Kidney (tissue), 14 donors: Measurements from ENCODE around the gene ATF7IP2. TPM values are rescaled to one million over a fixed set of nuclear protein-coding genes. Genes with fewer than 3 reads are reported as not detected.
"Not testable (repeated sequence)": the region's sequence is repeated elsewhere in the genome, so short reads cannot be mapped to it uniquely, and the experiment has no call there.

Source experiments
- DNase-seq, 5 donors: peaks; one replicate each; pipeline ENCODE4 v3.0.0-alpha.2; 2013 to 2020
- FAIRE-seq: peaks from 2 replicates; lab custom pipeline; 2012; peaks lifted over from hg19 to GRCh38; lab: Jason Lieb, UNC
- H3K27ac ChIP-seq, 2 donors: one replicate each; pipeline ENCODE4 v1.7.0; 2013; ENCODE audit warnings: low read depth in 2 of 2, low read length in 2 of 2, inconsistent platforms in 1 of 2
- H3K27me3 ChIP-seq: one replicate; pipeline ENCODE4 v1.7.1; 2013; ENCODE audit warnings: low read length, inconsistent platforms; ENCODE audit not compliant: control insufficient read depth, insufficient read depth
- H3K36me3 ChIP-seq, 3 donors: one replicate each; pipeline versions ENCODE4 v1.7.0 to v1.7.1; 2013; ENCODE audit warnings: low read length in 3 of 3, control low read depth in 1 of 3, inconsistent platforms in 1 of 3; ENCODE audit not compliant: insufficient read depth in 3 of 3, control insufficient read depth in 2 of 3
- H3K4me1 ChIP-seq, 3 donors: one replicate each; pipeline versions ENCODE4 v1.7.0 to v1.7.1; 2013; ENCODE audit warnings: low read length in 3 of 3, inconsistent platforms in 1 of 3, low read depth in 1 of 3; ENCODE audit not compliant: control insufficient read depth in 2 of 3, insufficient read depth in 2 of 3
- H3K4me3 ChIP-seq, 3 donors: one replicate each; pipeline versions ENCODE4 v1.7.0 to v1.8.1; 2013; ENCODE audit warnings: low read length in 3 of 3, control low read depth in 1 of 3, inconsistent platforms in 1 of 3
- H3K9ac ChIP-seq, 3 donors: one replicate each; pipeline versions ENCODE4 v1.7.0 to v1.7.1; 2013; ENCODE audit warnings: low read length in 3 of 3, control low read depth in 1 of 3, inconsistent platforms in 1 of 3
- H3K9me3 ChIP-seq, 3 donors: one replicate each; pipeline versions ENCODE4 v1.7.0 to v1.7.1; 2013; ENCODE audit warnings: low read length in 3 of 3, control low read depth in 1 of 3, inconsistent platforms in 1 of 3; ENCODE audit not compliant: control insufficient read depth in 2 of 3, insufficient read depth in 1 of 3
- intact Hi-C: fragments of 100-400 bp; cut with DNase I; formaldehyde crosslinking; loops from one replicate; pipeline ENCODE4 v1.11.1; 2022
- polyA plus RNA-seq: library from polyadenylated mRNA; stranded (reverse); fragments of 350-450 nt; fragmentation: Illumina TruSeq; extraction: RNeasy Lipid Tissue Mini Kit (QIAGEN cat#74804); gene quantifications from one replicate; pipeline ENCODE4 v1.2.3, GENCODE V29; 2014; ENCODE audit warnings: low read depth, low replicate concordance; ENCODE audit not compliant: insufficient read depth
- total RNA-seq: library from RNA; stranded (reverse); fragmentation: NEBNext Ultra II Directional; extraction: Animal tissue kit (Norgen Biotek cat#: 25700); gene quantifications from one replicate; pipeline ENCODE4 v1.2.1, GENCODE V29; 2021
- TF ChIP-seq, protein P1 (sequence below): IDR thresholded peaks from 3 replicates; pipeline ENCODE4 v1.5.1; 2012; ENCODE audit warnings: mild to moderate bottlenecking, moderate library complexity, borderline replicate concordance; ENCODE audit not compliant: insufficient read depth; ENCODE audit errors: extremely low read depth
- donor health status: control.
- donor health status: control.
- donor health status: control.
- donor health status: control.
- donor health status: control.
- donor health status: DM: yes; HTN: yes; CAD: no.
- donor health status: Normal renal cell carcinoma (clear cell type).

Gene ATF7IP2
- total and polyA plus RNA-seq, 2 donors from 2014 or later, result 17.1 to 20.2 TPM

DNA sequence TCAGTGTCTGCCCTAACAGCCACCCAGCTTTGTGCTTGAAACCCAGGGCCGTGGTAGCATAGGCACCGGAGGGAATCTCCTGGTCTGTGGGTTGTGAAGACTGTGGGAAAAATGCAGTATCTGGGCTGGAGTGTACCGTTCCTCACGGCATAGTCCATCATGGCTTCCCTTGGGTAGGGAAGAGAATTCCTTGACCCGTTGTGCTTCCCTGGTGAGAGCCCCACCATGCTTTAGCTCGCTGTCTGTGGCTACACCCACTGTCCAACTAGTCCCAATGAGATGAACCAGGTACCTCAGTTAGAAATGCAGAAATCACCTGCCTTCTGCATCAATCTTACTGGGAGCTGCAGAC is 67.3 kb downstream of the ATF7IP2 start:
- no peaks in the 10 kb centered on the region for H3K27me3 ChIP-seq
- intact Hi-C loops, result no loop called here
- TF ChIP-seq, protein P1, sequence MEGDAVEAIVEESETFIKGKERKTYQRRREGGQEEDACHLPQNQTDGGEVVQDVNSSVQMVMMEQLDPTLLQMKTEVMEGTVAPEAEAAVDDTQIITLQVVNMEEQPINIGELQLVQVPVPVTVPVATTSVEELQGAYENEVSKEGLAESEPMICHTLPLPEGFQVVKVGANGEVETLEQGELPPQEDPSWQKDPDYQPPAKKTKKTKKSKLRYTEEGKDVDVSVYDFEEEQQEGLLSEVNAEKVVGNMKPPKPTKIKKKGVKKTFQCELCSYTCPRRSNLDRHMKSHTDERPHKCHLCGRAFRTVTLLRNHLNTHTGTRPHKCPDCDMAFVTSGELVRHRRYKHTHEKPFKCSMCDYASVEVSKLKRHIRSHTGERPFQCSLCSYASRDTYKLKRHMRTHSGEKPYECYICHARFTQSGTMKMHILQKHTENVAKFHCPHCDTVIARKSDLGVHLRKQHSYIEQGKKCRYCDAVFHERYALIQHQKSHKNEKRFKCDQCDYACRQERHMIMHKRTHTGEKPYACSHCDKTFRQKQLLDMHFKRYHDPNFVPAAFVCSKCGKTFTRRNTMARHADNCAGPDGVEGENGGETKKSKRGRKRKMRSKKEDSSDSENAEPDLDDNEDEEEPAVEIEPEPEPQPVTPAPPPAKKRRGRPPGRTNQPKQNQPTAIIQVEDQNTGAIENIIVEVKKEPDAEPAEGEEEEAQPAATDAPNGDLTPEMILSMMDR, result no peak
- no peak overlapping the region for H3K9ac ChIP-seq
- no peak overlapping the region for H3K27ac ChIP-seq
- H3K9me3 ChIP-seq, result peaks cover 0 to 2% (median 0%) of the 10 kb centered on the region in 3 donors
- FAIRE-seq (no peak), DNase-seq (no peak)
- no peak overlapping the region for H3K4me3 ChIP-seq
- H3K4me1 ChIP-seq, result no peaks in the 10 kb centered on the region
- H3K36me3 ChIP-seq, result no peaks in the 10 kb centered on the region

DNA sequence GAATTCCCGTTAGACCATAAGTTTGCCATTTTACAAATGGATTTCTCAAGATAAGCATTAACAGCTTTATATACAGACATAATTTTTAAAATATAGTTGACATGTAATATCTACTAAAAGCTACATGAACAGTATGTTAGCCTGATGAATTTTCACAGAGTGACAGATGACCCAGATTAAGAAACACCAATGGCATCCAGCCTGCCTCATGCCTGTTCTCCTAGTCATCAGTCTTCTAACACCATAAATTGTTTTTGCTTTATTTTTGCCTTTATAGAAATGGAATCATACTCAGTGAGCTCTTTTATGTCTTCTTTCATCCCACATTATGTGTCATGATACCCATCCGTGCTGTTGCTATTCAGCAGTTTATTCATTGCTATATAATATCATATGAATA is 80.0 kb downstream of the ATF7IP2 start:
- TF ChIP-seq, protein P1, result no peak
- DNase-seq (peak in 1 of 5 donors; percentile 21), FAIRE-seq (no peak)
- Histone ChIP-seq H3K4me1 (no peaks in the 10 kb centered on the region), H3K9ac (no peak overlapping the region), H3K27ac (no peak overlapping the region), H3K27me3 (no peaks in the 10 kb centered on the region), H3K9me3 (no peaks in the 10 kb centered on the region), H3K4me3 (no peak overlapping the region), H3K36me3 (no peaks in the 10 kb centered on the region)
- intact Hi-C loops, result no loop called here

DNA sequence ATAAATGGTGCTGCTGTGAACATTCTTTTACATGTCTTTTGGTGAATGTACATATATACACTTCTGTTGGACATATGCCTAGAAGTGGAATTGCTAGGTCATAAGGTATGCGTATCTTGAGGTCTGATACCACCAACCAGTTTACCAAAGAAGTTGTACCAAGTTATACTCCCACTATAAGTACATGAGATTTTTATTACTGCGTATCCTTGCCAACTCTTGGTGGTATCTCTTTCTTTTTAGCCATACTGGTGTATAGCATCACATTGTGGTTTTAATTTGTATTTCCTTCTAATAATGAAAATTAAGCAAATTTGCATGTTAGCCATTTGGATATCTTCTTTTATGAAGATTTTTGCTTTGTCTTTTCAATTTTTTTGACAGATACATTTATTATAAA is 80.5 kb downstream of the ATF7IP2 start:
- H3K4me3 ChIP-seq, result no peak overlapping the region
- DNase-seq (no peak), FAIRE-seq (no peak)
- H3K9ac ChIP-seq, result no peak overlapping the region
- H3K27me3 ChIP-seq, result no peaks in the 10 kb centered on the region
- H3K9me3 ChIP-seq, result no peaks in the 10 kb centered on the region
- no peaks in the 10 kb centered on the region for H3K4me1 ChIP-seq
- intact Hi-C loops, result no loop called here
- no peaks in the 10 kb centered on the region for H3K36me3 ChIP-seq
- no peak overlapping the region for H3K27ac ChIP-seq
- TF ChIP-seq, protein P1, result no peak

DNA sequence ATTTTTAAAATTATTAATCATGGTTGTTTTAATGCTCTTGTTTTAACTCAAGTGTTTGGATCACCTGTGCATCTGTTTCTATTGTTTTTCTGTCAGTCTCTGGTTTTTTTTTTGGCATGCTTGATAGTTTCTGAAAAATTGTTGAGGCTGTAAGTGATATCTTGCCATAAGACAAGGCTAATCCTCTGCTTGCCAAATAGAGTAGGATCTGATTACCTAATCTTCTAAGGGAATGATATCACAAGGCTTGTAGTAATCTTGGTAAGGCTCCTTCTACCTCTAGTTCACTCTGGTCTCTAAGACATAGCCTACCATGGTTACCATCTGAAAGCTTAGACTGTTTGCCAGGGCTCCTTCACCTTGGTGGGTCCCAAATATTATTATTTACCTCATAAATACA is 81.0 kb downstream of the ATF7IP2 start:
- DNase-seq, result no peak
- no peak overlapping the region for H3K27ac ChIP-seq
- intact Hi-C loops, result no loop called here
- H3K9ac ChIP-seq, result no peak overlapping the region
- no peaks in the 10 kb centered on the region for H3K4me1 ChIP-seq
- no peak for FAIRE-seq
- no peaks in the 10 kb centered on the region for H3K36me3 ChIP-seq
- TF ChIP-seq, protein P1, result no peak
- no peak overlapping the region for H3K4me3 ChIP-seq
- no peaks in the 10 kb centered on the region for H3K27me3 ChIP-seq
- H3K9me3 ChIP-seq, result no peaks in the 10 kb centered on the region

DNA sequence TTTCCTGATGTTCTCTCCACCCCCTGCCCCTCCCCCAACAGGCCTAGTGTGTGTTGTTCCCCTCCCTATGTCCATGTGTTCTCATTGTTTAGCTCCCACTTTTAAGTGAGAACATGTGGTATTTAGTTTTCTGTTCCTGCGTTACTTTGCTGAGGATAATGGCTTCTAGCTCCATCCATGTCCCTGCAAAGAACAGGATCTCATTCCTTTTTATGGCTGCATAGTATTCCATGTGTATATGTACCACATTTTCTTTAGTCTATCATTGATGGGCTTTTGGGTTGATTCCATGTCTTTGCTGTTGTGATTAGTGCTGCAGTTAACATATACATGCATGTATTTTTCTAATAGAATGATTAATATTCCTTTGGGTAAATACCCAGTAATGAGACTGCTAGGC is 90.8 kb downstream of the ATF7IP2 start:
- H3K9ac ChIP-seq, intact Hi-C loops, H3K27me3 ChIP-seq, H3K4me1 ChIP-seq, FAIRE-seq, DNase-seq, H3K27ac ChIP-seq, H3K4me3 ChIP-seq, H3K36me3 ChIP-seq, H3K9me3 ChIP-seq: not testable (repeated sequence)
